PFSK-1 (cell line): ENCODE data around the gene TUBA4B.

Source experiments
- POLR2AphosphoS5 ChIP-seq: IDR thresholded peaks from 2 replicates; pipeline ENCODE4 v1.6.1; 2012; ENCODE audit warnings: low read depth, mild to moderate bottlenecking, control low read depth, low read length, moderate library complexity
- REST ChIP-seq, 2 experiments: IDR thresholded peaks; 2 replicates each; pipeline versions ENCODE4 v1.6.1 to v1.8.0; 2011 to 2012; ENCODE audit warnings: low read depth in 2 of 2, low read length in 2 of 2, control low read depth in 1 of 2, inconsistent platforms in 1 of 2, mild to moderate bottlenecking in 1 of 2, moderate library complexity in 1 of 2; ENCODE audit not compliant: insufficient read depth in 1 of 2
- SIN3A ChIP-seq: IDR thresholded peaks from 2 replicates; pipeline ENCODE4 v1.6.1; 2012; ENCODE audit warnings: mild to moderate bottlenecking, low read length, moderate library complexity, borderline replicate concordance; ENCODE audit not compliant: insufficient read depth
- TAF1 ChIP-seq: IDR thresholded peaks from 2 replicates; pipeline ENCODE4 v1.6.1; 2012; ENCODE audit warnings: low read length, control low read depth, borderline replicate concordance; ENCODE audit not compliant: insufficient read depth

GRCh38 chr2:219218217-219218731, 34.8 kb upstream of the TUBA4B start:
- TF ChIP-seq POLR2AphosphoS5 (no peak), REST (IDR thresholded peaks at IDR 0.05; ENCODE audit: insufficient read depth in 1 of 2, low read depth in 2 of 2, low read length in 2 of 2) (peak; percentile 78 to 88), TAF1 (no peak), SIN3A (no peak; the same call in 1 of the 2 replicates)
